Keratinocyte (primary cell): Measurements from ENCODE around the gene TTC39C. TPM values are rescaled to one million over a fixed set of nuclear protein-coding genes. Genes with fewer than 3 reads are reported as not detected.

ENCODE experiments used
- DNase-seq: peaks from one replicate; pipeline ENCODE4 v3.0.0-alpha.2; 2011; ENCODE audit warnings: low read depth, missing footprints, low spot score
- FAIRE-seq: peaks from 2 replicates; lab custom pipeline; 2011; peaks lifted over from hg19 to GRCh38; lab: Jason Lieb, UNC
- H2AFZ ChIP-seq: 2 replicates; pipeline ENCODE4 v1.6.0; 2012; ENCODE audit warnings: low read length, control low read depth, inconsistent platforms; ENCODE audit not compliant: control insufficient read depth
- H3K27ac ChIP-seq: 2 replicates; pipeline ENCODE4 v1.5.1; 2011; ENCODE audit warnings: low read length; ENCODE audit not compliant: control insufficient read depth, insufficient read depth
- H3K27me3 ChIP-seq: 3 replicates; pipeline ENCODE4 v1.6.0; 2011; ENCODE audit warnings: low read length; ENCODE audit not compliant: control insufficient read depth, insufficient read depth; ENCODE audit errors: extremely low read depth
- H3K36me3 ChIP-seq, 2 experiments: 2 replicates in 1 of 2; 3 replicates in 1 of 2; pipeline ENCODE4 v1.5.1; 2011; ENCODE audit warnings: low read length in 2 of 2, mild to moderate bottlenecking in 1 of 2; ENCODE audit not compliant: control insufficient read depth in 2 of 2, insufficient read depth in 2 of 2; ENCODE audit errors: extremely low read depth in 1 of 2
- H3K4me1 ChIP-seq: 3 replicates; pipeline ENCODE4 v1.5.1; 2011; ENCODE audit warnings: low read length; ENCODE audit not compliant: control insufficient read depth, insufficient read depth; ENCODE audit errors: extremely low read depth
- H3K4me2 ChIP-seq: 3 replicates; pipeline ENCODE4 v1.6.0; 2011; ENCODE audit warnings: low read depth, low read length; ENCODE audit not compliant: control insufficient read depth, insufficient read depth; ENCODE audit errors: extremely low read depth
- H3K4me3 ChIP-seq, 3 experiments: fragments of 200-600 bp in 1 of 3; sonication (generic) in 1 of 3; 2 replicates in 2 of 3; 3 replicates in 1 of 3; pipeline ENCODE4 v1.5.1; 2011 to 2016; ENCODE audit warnings: low read length in 3 of 3, mild to moderate bottlenecking in 3 of 3, control low read depth in 2 of 3, inconsistent platforms in 1 of 3, low read depth in 1 of 3, mixed read lengths in 1 of 3, mixed run types in 1 of 3, moderate library complexity in 1 of 3; ENCODE audit not compliant: control insufficient read depth in 2 of 3, insufficient read depth in 2 of 3; ENCODE audit errors: extremely low read depth in 1 of 3
- H3K79me2 ChIP-seq: 2 replicates; pipeline ENCODE4 v1.6.0; 2012; ENCODE audit warnings: low read length; ENCODE audit not compliant: control insufficient read depth, insufficient read depth
- H3K9ac ChIP-seq: 3 replicates; pipeline ENCODE4 v1.6.0; 2011; ENCODE audit warnings: low read length; ENCODE audit not compliant: control insufficient read depth, insufficient read depth; ENCODE audit errors: extremely low read depth
- H3K9me1 ChIP-seq: 3 replicates; pipeline ENCODE4 v1.6.0; 2011; ENCODE audit warnings: low read length; ENCODE audit not compliant: control insufficient read depth, insufficient read depth; ENCODE audit errors: extremely low read depth
- H3K9me3 ChIP-seq: 2 replicates; pipeline ENCODE4 v1.5.1; 2012; ENCODE audit warnings: low read depth, low read length; ENCODE audit not compliant: control insufficient read depth
- H4K20me1 ChIP-seq: 3 replicates; pipeline ENCODE4 v1.6.0; 2011; ENCODE audit warnings: low read length; ENCODE audit not compliant: control insufficient read depth, insufficient read depth; ENCODE audit errors: extremely low read depth
- EZH2 ChIP-seq: IDR thresholded peaks from one replicate; pipeline ENCODE4 v1.6.1; 2012; ENCODE audit warnings: inconsistent platforms, mild to moderate bottlenecking, low read length, moderate library complexity
- dilution Hi-C: fragments of 300-500 bp; cut with MboI; formaldehyde crosslinking; loops from one replicate; pipeline ENCODE4 v1.7.0; 2020; ENCODE audit warnings: low sequenced_read_pairs; ENCODE audit not compliant: extremely low pct_ligation_motif_present
- polyA plus RNA-seq, 5 experiments: library from polyadenylated mRNA; depleted of rRNA in 3 of 5; stranded (reverse) in 3 of 5; stranded (forward) in 1 of 5; unstranded in 1 of 5; fragments of >200 nt; gene quantifications; 1 replicate in 1 of 5; 2 replicates in 3 of 5; 3 replicates in 1 of 5; pipeline versions ENCODE4 v1.2.1 to v1.2.3, GENCODE V29; 2011 to 2012; ENCODE audit warnings: missing spikeins in 2 of 5, low read depth in 1 of 5, low replicate concordance in 1 of 5
- TF ChIP-seq, protein P1 (sequence below), 3 experiments: IDR thresholded peaks in 1 of 3; conservative IDR thresholded peaks in 1 of 3; optimal IDR thresholded peaks in 1 of 3; 2 replicates in 2 of 3; 3 replicates in 1 of 3; pipeline versions ENCODE3 to v1.5.1; 2011; ENCODE audit warnings: low read length in 3 of 3, mild to moderate bottlenecking in 3 of 3, moderate library complexity in 2 of 3, control low read depth in 1 of 3, inconsistent platforms in 1 of 3; ENCODE audit not compliant: insufficient read depth in 2 of 3; ENCODE audit errors: extremely low read depth in 1 of 3

TTC39C gene
- polyA plus RNA-seq, 1 donor (not counting 4 experiments of a cell fraction or from before 2014, with no cell fraction given) = 26.8 TPM

DNA sequence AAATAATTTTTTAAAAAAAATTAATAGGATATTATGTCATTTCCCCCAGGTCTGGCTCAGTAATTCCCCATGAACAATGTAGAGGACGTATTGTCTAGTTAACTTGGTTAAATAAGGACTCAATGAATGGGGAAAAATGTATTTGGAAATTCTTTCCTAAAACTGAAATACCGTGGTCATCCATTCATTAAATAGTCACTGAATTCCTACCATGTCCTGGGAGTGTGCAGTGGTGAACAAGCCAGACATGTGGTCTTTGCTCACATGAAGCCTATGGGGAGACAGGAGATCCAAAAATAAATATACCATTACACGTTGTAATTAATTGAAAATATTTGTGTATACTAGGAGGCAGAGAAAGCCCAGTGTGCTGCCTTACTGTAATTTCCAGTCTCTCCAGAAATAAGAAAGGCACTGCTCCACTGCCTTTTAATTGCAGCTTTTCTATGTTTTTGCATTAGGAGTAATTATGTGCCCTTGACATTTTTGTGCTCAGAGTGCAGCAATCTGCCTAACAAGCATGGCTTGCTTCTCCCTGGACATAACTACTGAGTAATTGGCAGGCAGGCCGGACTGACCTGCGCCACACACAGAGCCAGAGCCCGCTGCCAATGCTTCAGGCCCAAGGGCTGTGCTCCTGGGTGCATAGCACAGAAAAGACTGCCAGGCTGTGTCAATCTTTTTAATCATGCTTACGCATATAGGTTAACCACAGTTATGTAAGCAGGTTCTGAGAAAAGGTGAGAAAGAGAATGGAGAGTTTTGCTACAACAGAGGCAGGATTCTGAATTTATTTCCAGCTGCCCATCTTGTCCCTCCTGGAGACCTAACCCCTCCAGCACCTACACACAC is 22.2 kb upstream of the TTC39C start:
- TF ChIP-seq, protein P1, sequence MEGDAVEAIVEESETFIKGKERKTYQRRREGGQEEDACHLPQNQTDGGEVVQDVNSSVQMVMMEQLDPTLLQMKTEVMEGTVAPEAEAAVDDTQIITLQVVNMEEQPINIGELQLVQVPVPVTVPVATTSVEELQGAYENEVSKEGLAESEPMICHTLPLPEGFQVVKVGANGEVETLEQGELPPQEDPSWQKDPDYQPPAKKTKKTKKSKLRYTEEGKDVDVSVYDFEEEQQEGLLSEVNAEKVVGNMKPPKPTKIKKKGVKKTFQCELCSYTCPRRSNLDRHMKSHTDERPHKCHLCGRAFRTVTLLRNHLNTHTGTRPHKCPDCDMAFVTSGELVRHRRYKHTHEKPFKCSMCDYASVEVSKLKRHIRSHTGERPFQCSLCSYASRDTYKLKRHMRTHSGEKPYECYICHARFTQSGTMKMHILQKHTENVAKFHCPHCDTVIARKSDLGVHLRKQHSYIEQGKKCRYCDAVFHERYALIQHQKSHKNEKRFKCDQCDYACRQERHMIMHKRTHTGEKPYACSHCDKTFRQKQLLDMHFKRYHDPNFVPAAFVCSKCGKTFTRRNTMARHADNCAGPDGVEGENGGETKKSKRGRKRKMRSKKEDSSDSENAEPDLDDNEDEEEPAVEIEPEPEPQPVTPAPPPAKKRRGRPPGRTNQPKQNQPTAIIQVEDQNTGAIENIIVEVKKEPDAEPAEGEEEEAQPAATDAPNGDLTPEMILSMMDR (optimal IDR thresholded peaks at IDR 0.05 in 1 of 3, IDR thresholded peaks at IDR 0.05 in 1 of 3, conservative IDR thresholded peaks at IDR 0.05 in 1 of 3; ENCODE audit: extremely low read depth in 1 of 3, insufficient read depth in 2 of 3, low read length in 3 of 3) = no peak
- no peak for TF ChIP-seq EZH2
- Histone ChIP-seq H3K9me1 (no peaks in the 10 kb centered on the region), H2AFZ (no peak overlapping the region), H3K9me3 (no peaks in the 10 kb centered on the region), H3K27me3 (no peaks in the 10 kb centered on the region), H3K27ac (peak overlapping the region; percentile 51), H4K20me1 (no peaks in the 10 kb centered on the region), H3K4me2 (peak overlapping the region; percentile 55), H3K36me3 (no peaks in the 10 kb centered on the region), H3K79me2 (no peaks in the 10 kb centered on the region), H3K9ac (peak overlapping the region; percentile 56), H3K4me1 (peaks cover 31% of the 10 kb centered on the region), H3K4me3 (no peak overlapping the region)
- dilution Hi-C loops = no loop called here
- FAIRE-seq (peak; percentile 94), DNase-seq (no peak)

DNA sequence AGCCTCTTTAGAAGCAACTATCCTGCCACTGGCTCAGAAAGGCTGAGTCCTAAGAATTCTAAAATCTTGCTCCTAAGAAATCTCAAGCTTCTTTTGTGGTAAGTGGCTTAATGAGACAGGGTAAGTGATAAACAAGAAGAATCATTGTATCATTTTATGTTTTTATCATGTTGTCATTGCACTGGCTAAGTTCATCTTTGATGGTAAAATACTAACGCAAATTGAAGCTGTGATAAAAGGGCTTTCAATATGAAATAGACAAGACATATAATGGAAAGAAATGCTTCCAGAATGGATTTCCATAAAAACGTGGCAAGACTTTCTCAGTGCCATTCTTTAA is 21.6 kb upstream of the TTC39C start:
- H3K4me2 ChIP-seq = peak overlapping the region; percentile 55
- peak overlapping the region; percentile 51 for H3K27ac ChIP-seq

More for the DNA sequence above, 21.6 kb upstream of the TTC39C start:
- Histone ChIP-seq H3K4me3 (no peak overlapping the region), H4K20me1 (no peaks in the 10 kb centered on the region), H3K79me2 (no peaks in the 10 kb centered on the region), H3K9me1 (no peaks in the 10 kb centered on the region), H3K9me3 (no peaks in the 10 kb centered on the region), H3K4me1 (peaks cover 31% of the 10 kb centered on the region), H3K27me3 (no peaks in the 10 kb centered on the region), H3K36me3 (no peaks in the 10 kb centered on the region), H3K9ac (peak overlapping the region; percentile 56), H2AFZ (no peak overlapping the region)
- dilution Hi-C loops = no loop called here
- DNase-seq (no peak), FAIRE-seq (no peak)
- TF ChIP-seq, protein P1 (optimal IDR thresholded peaks at IDR 0.05 in 1 of 3, IDR thresholded peaks at IDR 0.05 in 1 of 3, conservative IDR thresholded peaks at IDR 0.05 in 1 of 3; ENCODE audit: extremely low read depth in 1 of 3, insufficient read depth in 2 of 3, low read length in 3 of 3) = no peak
- TF ChIP-seq EZH2 = no peak
